ENCODE results near the gene CKS1B. TPM values are rescaled to one million over a fixed set of nuclear protein-coding genes. Genes with fewer than 3 reads are reported as not detected.

Gene CKS1B
- polyA plus RNA-seq, 1 donor, result 110 TPM

DNA sequence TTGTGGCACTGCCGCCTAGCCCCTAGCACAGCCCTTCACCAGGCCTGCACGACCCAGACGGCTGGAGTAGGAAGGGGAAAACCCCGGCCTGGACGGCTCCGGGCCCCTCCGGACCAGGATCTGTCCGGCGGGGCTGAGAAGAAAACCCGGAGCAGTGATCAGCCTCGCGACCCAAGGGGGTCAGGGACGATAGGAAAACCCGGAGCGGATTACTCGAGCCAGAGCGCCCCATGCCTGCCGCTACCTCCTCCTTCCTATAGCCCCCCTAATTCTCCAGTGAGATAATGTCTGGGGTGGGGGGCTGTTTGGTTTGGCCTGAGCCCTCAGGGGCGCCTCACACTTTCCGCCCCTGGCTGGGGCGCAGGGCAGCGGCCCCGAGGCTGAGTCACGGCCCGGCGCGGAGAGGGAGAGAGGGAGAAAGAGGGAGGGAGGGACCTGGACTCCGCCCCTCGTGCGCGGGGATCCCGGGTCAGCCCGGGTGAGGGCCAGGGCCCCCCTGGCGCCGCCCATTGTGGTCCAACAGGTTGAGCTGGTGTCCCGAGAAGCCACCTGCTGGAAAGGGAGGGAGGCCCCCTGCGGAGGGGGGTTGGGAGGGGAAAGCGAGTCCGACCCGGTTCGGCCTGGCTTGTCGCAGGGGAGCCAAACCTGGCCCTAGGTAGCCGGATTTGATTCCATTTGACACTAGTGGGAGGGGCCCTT lies 26.4 kb downstream of the CKS1B start:
- peak; percentile 96 for DNase-seq

DNA sequence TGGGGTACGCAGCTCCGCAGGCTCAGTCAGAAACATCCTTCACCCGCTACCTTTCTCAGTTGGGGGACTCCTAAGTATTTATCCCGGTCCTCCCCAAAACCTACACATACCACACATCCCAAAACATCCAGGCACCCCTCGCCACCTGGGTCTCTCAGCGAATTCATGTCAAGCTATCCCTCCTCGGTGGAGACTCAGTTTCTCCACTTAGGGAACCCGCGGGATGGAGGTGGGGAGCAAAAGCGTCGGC lies 26.9 kb downstream of the CKS1B start:
- DNase-seq, result no peak

- peak; percentile 98 for DNase-seq
Observed at GRCh38 chr1:155001675-155002463, 27.4 kb downstream of the CKS1B start.

DNA sequence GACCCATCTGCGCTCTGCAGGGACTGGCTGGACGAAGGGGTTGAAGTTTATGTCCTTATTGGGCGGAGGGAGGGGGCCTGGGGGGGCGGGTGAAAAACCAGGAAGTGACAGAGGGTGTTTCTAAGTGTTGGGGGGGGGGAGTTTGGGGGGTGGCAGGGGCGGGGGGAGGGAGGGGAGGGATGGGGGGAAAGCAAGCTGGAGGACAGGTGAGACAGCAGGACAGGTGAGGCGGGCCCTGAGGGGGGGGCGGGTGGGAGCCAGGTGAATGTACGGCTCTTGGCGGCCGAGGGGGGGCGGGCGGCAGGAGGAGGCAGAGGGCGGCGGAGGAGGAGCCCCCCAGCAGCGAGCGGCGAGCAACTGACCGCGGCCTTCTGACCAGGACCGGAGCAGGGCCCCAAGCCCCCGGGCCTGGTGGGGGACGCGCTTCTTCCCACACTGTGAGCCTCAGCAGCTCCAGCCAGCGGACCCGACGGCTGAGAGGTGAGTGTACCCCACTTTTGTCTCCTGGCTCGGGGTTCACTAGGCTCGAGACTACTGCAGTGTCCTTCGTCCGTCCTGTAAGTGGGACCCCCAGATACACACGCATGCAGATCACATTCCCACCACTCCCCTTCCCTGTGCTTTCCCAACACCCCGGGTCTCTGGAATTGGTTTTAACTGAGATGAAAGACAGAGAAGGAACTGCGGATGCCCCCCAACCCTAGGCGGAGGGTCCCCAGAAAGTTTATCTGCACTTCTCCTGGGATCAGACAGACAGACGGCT lies 28.2 kb downstream of the CKS1B start, which contains the start of gene ZBTB7B:
ZBTB7B (plus strand) TSS at position 339 of the 763 bp plus-strand sequence. CDS start 11,859 bp downstream, outside the sequence.
- DNase-seq, result no peak

DNA sequence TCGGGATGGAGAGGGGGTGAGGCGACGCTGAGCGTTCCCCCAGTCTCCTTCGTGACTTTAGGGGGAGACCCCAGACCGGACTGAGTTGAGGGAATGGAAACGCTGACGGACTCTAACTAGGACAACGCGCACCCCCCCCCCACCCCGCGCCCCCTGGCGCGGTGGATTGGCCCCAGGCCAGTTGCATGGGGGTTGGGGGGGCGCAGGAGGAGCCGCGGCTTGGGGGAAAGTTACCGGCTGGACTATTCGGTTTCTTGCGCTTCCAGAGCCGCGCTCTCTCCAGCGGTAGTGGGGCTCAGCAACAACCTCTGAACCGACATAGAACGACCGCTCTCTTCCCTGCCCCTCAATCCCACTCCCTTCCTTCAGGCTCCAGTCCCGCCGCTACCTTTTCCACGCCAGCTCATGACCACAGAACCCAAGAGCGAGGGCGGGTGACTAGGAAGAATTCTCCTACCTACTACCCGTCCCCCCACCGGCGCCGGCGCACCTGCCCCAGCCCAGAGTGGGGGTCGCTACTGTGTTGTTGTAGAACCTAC lies 28.8 kb downstream of the CKS1B start:
- DNase-seq, result no peak

GRCh38 chr1:155003766-155004351 lies 29.4 kb downstream of the CKS1B start:
- no peak for DNase-seq

DNA sequence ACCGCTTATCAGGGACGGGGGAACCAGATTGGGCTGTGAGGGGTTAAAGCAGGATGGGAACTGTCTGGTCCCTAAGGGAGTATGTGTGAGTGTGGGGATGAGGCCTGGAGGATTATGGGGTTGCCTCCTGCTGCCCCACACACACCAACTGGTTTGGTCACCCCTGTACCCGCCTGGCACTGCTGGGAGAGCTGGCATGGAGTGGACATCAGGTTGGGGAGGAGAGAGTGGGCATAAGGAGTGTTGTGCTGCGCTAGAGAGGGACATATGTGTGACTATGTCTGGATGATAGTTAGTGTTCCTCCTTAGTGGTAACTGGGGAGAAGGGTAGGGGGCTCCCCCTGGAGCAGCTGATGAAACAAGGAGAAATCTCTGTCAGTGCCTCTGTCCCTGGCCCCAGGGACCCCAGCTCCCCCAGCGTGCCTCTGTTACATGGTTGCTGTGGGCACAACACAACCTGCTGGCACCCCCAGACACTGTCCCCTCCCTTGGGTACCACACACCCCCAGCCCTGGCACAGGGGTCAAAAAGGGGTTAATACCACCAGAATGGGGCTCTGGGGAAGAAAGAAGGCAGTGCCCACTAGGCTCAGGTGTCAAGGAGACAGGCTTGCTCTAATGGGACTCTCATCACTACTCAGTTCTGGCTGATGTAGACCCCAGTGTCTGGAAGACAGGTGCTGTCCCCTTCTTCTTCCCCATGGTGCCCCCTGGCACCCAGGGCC lies 30.0 kb downstream of the CKS1B start:
- no peak for DNase-seq

DNA sequence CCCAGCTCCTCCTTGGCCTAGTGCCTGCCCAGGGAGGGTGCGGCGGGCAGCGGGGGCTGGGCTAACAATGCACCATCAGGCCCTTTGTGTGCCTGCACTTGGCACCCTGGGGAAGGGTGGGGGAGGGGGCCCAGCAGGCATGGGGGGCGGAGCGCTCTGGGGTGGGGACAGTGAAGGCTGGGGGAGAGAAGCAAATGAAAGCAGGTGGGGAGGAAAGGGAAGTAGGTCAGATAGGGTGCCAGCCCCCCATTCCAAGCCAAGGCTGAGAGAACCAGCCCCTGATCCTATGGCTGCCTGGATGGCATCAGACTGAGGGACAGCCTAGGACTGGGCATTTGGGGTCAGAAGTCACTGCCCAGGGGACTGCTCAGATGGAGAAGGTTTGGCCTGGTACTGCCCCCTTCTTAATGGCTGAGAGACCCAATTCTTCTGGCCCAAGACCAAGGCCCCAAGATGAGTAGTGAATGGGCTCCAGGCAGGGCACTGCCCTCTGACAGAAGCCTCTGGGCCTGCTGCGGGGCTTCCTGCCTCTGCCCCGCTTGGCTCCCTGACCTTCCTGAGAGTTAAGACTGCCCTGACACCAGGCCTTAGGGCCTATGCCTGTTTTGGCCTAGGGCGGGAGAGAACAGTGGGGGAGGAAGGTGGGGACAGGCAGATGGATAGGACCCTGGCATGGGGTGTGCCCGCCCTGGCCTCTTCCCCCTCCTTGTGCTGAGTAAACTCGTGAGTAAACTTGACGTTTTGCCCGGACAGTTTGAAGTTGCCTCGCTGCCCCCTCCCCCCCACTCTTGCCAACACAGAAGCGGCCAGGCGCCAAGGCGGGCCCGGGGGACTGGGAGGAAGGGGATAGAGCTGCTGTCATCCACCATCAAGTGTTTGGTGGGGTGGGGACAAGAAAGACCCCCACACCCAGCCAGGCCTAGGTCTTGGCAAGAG lies 30.9 kb downstream of the CKS1B start:
- no peak for DNase-seq

DNA sequence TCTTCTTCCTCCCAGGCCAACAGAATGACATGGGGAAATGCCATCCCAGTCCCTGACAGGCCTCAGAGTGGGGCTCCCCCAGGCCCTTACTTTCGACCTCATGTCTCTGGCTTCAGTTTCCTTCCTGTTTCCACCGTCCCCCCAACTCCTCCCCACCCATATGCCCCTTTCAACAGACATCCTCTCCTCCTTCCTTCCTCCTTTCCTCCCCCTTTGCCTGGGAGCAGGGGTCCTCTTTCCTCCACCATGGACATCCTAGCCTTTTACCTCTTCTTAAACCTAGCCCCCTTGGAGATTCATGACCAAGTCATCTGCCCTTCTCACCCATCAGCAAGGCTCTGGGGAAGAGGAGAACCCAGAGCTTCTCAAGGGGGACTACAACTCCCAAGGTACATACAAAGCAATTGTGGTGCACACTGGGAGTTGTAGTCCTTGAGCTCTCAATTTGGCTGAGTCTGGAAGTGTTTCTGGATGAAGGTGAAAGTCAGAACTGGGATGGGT lies 32.2 kb downstream of the CKS1B start:
- DNase-seq, result no peak

- DNase-seq, result no peak
Observed at GRCh38 chr1:155007251-155007828, 32.9 kb downstream of the CKS1B start.

DNA sequence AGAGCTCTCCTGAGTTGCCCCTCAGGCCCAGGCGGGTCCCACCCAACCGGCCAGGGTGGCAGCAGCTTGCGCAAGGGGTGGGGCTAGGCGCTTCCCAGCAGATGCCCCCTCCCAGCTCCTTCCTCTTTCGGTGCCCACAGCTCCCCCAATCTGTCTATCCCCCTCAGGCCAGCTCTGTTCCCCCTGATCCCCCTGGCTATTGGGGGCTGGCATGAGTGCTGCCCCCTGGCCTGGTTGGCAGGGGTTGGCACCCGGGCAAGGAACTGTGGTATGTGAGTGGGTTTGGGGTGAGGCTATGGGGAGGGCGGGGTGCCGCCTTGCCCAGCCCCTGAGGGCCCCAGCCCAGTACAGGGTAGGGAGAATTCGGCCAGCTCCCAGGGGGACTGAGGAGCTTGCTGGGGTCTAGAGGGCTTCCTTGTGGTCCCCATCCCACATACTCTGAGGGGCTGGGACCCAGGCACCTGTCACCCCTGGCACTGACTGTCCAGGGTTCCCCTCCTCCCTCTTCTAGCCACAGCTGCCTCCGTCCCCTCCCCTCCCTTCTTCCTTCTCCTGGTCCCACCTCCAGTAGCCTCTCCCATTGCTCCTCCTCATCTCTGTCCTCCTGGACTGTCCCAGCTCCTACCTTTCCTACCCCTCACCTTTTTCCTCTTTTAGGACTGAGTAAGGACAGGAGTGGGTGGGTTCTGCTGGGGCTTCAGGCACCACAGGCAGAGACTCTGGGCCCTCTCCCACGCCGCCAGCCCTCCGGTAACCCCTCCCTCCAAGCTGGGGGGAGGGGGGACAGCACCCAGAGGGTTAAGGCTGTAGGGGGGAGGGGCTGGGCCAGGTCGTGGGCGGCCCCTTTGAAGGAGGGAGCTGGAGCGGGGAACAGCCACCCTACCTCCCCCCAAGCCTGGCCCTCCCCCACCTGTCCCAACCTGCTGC lies 33.8 kb downstream of the CKS1B start:
- DNase-seq, result no peak

DNA sequence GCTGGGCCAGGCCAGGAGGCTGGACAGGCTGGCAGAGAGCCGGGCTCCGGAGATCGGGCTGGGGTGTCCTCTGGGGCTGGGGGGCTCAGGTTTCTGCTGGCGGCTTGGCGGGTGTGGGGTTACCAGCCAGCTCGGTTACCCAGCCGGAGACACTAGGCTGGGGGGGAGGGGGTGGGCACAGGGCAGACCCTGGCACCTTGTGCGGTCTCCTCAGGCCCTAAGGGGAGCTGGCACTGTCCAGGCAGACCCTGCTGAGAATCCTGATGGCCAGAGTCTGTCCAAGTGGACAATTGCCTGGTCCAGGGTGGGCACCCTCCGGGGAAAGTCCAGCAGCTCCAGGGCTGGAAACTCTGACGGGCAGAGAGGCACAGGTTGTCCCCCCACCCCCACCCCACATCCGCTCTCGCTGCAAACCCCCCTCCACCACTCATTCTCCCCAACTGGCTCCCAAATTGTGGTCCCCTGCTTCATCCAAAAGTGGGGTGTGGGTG lies 34.8 kb downstream of the CKS1B start:
- no peak for DNase-seq

DNA sequence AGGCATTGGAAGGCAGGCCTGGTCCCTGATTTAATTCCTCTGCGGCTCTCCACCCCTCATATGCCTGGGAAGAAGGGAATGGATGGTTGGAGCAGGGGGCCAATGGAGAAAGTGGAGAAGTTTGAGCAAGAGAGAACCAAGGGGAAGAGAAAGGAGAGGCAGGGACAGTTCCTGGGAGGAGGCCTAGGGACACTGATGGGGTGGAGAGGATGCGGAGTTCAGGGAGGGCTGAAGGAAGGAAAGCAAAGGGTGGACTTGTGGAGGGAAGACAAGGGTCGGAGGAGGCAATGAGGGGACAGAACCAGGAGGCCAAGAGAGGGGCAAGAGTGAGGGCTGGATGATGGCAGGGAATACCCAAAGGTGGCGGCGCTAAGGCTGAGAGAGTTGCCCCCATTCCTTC lies 35.3 kb downstream of the CKS1B start:
- no peak for DNase-seq

- no peak for DNase-seq
Observed at GRCh38 chr1:155010211-155010918, 35.9 kb downstream of the CKS1B start.

DNA sequence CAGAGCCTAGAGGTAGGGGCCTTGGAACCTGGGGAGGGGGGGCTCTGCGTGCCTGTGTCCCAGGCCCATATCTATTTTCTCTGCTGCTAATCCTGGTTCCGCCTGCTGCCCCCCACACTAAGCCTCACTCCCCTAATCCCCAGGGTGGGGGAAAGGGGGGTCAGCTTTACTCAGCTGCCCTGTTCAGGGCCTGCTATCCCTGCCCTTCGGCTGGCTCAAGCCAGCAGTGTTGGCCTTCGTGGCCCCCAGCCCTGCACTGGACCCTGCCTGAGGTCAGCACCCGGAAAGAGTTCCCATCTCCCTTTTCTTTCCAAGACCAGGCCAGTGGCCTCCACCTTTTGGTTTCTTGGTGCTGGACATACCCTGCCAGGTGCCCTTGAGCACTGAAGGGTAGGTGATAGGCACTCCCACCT lies 36.5 kb downstream of the CKS1B start:
- DNase-seq, result no peak

DNA sequence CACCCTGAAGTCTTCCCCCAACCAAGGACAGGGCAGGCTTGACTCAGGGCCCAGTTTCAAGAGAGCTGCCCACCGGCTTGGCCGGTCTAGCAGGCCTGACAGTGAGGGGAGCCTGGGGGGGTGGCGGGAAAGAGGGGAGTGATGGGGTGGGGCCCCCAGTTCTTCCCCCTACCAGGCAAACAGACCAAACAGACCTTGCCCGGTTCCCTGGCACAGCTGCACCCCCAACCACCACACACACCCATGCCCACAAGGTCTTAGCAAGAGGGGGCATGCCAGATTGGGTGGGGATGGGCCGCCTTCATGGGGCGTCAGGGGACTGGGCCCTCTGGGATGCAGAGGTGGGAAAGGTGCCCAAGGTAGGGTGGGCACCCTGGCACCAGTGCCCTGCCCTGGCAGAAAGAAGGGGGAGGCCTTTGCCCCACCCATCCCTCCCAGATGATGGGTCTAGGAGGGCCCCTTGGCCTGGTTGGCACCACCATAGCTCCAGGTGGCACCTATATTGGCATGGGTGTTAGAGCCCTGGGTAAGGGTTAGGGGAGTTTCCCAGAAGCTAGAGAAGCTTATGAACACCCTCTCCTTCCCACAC lies 37.0 kb downstream of the CKS1B start:
- DNase-seq, result no peak

GRCh38 chr1:155012026-155012546 lies 37.6 kb downstream of the CKS1B start:
- DNase-seq, result no peak
